Osteocyte (in vitro differentiated cells): ENCODE measurements around the gene POU6F2. TPM values are rescaled to one million over a fixed set of nuclear protein-coding genes. Genes with fewer than 3 reads are reported as not detected.

Experiments used
- DNase-seq: peaks from one replicate; pipeline ENCODE4 v3.0.0; 2021; ENCODE audit warnings: mixed read lengths; ENCODE audit not compliant: unreplicated experiment; ENCODE audit errors: extremely low spot score
- H3K27ac Mint-ChIP-seq: one replicate; pipeline ENCODE4 v1.8.0; 2021; ENCODE audit warnings: mild to moderate bottlenecking, mixed read lengths; ENCODE audit not compliant: unreplicated experiment
- H3K27me3 Mint-ChIP-seq: one replicate; pipeline ENCODE4 v1.8.0; 2021; ENCODE audit warnings: mixed read lengths; ENCODE audit not compliant: unreplicated experiment
- H3K36me3 Mint-ChIP-seq: one replicate; pipeline ENCODE4 v1.8.0; 2021; ENCODE audit warnings: mixed read lengths; ENCODE audit not compliant: unreplicated experiment
- H3K4me1 Mint-ChIP-seq: one replicate; pipeline ENCODE4 v1.8.0; 2021; ENCODE audit warnings: mixed read lengths; ENCODE audit not compliant: unreplicated experiment
- H3K4me3 Mint-ChIP-seq: one replicate; pipeline ENCODE4 v1.8.0; 2021; ENCODE audit warnings: mild to moderate bottlenecking, moderate library complexity, mixed read lengths; ENCODE audit not compliant: unreplicated experiment
- H3K9me3 Mint-ChIP-seq: one replicate; pipeline ENCODE4 v1.8.0; 2021; ENCODE audit warnings: mixed read lengths; ENCODE audit not compliant: unreplicated experiment
- total RNA-seq: library from RNA; stranded (reverse); gene quantifications from 2 replicates; pipeline ENCODE4 v1.2.1, GENCODE V29; 2021
- TF ChIP-seq, protein P1 (sequence below): fragments of 200-600 bp; sonication (generic); IDR thresholded peaks from 2 replicates; pipeline ENCODE4 v1.5.0; 2021; ENCODE audit warnings: antibody characterized with exemption, mild to moderate bottlenecking, moderate library complexity

Gene POU6F2
- total RNA-seq, 1 donor from 2014 or later: 0.78 TPM

DNA sequence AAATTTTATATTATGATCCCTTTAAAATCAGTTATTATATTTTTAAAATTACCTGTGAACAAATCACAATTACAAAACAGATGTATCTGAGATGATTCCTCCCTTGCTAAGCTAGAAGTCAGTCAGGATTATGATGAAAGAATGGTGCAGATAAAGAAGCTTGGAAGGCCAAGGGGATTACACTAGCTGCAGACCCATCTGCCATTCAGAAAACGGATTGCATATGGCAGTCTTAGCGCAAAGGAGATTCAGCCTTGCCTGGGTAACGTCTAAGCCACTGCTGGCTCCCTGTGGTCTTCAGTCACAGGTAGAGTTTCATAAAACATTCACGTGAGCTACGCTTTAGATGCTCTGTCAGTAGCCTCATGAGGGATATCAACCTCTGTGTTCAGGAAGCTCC is 222.2 kb downstream of the POU6F2 start:
- no peak overlapping the region for H3K27ac Mint-ChIP-seq
- H3K36me3 Mint-ChIP-seq: no peaks in the 10 kb centered on the region
- TF ChIP-seq, protein P1, sequence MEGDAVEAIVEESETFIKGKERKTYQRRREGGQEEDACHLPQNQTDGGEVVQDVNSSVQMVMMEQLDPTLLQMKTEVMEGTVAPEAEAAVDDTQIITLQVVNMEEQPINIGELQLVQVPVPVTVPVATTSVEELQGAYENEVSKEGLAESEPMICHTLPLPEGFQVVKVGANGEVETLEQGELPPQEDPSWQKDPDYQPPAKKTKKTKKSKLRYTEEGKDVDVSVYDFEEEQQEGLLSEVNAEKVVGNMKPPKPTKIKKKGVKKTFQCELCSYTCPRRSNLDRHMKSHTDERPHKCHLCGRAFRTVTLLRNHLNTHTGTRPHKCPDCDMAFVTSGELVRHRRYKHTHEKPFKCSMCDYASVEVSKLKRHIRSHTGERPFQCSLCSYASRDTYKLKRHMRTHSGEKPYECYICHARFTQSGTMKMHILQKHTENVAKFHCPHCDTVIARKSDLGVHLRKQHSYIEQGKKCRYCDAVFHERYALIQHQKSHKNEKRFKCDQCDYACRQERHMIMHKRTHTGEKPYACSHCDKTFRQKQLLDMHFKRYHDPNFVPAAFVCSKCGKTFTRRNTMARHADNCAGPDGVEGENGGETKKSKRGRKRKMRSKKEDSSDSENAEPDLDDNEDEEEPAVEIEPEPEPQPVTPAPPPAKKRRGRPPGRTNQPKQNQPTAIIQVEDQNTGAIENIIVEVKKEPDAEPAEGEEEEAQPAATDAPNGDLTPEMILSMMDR: no peak
- H3K27me3 Mint-ChIP-seq: no peaks in the 10 kb centered on the region
- no peak for DNase-seq
- H3K4me1 Mint-ChIP-seq: peaks cover 3% of the 10 kb centered on the region
- H3K9me3 Mint-ChIP-seq: no peaks in the 10 kb centered on the region
- H3K4me3 Mint-ChIP-seq: no peak overlapping the region

DNA sequence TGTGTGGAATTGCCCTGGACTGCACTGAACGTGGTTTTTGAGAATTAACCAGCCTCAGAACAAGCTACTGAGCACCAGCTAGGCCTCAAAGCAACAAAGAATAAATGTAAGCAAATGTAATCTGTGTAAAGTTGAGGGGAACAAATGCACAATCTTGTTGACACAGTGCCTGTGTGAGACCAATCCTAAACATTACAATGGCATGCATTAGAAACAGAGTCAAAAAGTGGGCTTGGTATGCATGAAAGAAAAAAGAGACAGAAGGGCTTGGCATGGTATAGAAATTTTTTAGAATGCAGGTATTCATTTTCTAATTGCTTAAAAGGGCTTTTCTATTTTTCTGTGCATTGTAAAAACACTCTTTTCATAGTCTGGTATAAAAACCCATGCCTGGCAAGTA is 224.3 kb downstream of the POU6F2 start:
- H3K27me3 Mint-ChIP-seq: no peaks in the 10 kb centered on the region
- no peaks in the 10 kb centered on the region for H3K9me3 Mint-ChIP-seq
- no peak for DNase-seq
- H3K27ac Mint-ChIP-seq: no peak overlapping the region
- H3K36me3 Mint-ChIP-seq: no peaks in the 10 kb centered on the region
- TF ChIP-seq, protein P1: no peak
- H3K4me1 Mint-ChIP-seq: peaks cover 3% of the 10 kb centered on the region
- H3K4me3 Mint-ChIP-seq: no peak overlapping the region

DNA sequence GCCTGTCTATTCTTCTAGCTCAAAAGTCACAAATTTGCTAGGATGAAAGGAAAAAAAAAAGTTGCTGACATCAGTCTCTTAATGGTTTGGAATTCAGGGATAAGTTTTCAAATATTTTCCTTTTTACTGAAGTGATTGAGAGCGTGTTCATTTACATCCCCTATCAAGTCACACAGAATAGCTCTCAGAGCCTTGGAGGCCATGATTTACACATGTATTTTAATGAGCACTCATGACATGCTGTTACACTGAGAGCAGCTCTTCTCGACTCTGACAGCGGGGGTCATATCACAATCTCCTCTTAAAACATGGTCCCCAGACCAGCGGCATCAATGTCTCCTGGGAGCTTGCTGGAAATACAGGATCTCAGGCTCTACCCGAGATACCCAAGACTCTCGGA is 232.7 kb downstream of the POU6F2 start:
- no peaks in the 10 kb centered on the region for H3K27me3 Mint-ChIP-seq

DNA sequence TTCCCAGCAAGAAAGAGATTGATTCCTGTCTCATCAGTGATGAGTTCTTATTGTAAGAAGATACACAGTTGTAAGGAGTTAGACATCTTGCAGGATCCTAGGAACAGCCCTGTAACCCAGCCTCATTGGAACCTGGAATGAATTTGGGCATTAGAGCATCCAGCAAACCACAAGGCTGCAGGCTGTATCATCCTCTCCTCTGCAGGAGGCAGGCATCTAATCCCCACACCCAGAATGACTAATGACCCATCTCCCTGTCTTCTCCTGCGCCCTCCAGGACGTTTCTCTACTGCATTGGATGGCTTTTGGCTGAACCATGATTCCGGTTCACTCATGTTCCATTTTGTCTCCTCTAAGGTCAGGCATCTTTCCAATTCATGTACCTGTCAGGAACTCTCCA is 233.9 kb downstream of the POU6F2 start:
- H3K27ac Mint-ChIP-seq: no peak overlapping the region

More for the DNA sequence above, 232.7 kb downstream of the POU6F2 start:
- Mint-ChIP-seq H3K9me3 (no peaks in the 10 kb centered on the region), H3K36me3 (no peaks in the 10 kb centered on the region), H3K4me3 (no peak overlapping the region), H3K27ac (no peak overlapping the region), H3K4me1 (no peaks in the 10 kb centered on the region)
- TF ChIP-seq, protein P1: no peak
- no peak for DNase-seq

DNA sequence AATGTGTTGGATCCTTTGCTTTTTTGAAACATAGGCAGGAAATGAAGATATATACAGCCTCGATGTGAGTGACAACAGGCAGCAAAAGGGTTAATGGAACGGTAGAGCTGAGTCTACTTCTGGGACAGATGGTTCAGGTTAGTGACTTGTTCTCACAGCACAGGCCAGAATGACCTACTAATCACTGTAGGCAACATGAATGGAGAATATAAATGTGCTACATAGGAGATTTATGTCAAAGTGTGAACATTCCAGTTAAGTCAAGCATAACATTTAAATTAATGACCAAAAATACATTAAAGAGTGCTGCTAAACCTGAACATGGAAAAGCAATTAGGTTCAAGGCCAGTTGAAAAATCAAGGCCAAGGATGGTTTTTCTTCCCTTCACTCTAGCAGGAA is 235.2 kb downstream of the POU6F2 start:
- TF ChIP-seq, protein P1: no peak
- H3K9me3 Mint-ChIP-seq: no peaks in the 10 kb centered on the region
- no peaks in the 10 kb centered on the region for H3K27me3 Mint-ChIP-seq
- no peaks in the 10 kb centered on the region for H3K36me3 Mint-ChIP-seq
- H3K4me1 Mint-ChIP-seq: no peaks in the 10 kb centered on the region
- H3K27ac Mint-ChIP-seq: no peak overlapping the region
- no peak overlapping the region for H3K4me3 Mint-ChIP-seq
- no peak for DNase-seq

More for the DNA sequence above, 233.9 kb downstream of the POU6F2 start:
- H3K4me1 Mint-ChIP-seq: no peaks in the 10 kb centered on the region
- TF ChIP-seq, protein P1: no peak
- H3K4me3 Mint-ChIP-seq: no peak overlapping the region
- H3K36me3 Mint-ChIP-seq: no peaks in the 10 kb centered on the region
- no peaks in the 10 kb centered on the region for H3K27me3 Mint-ChIP-seq
- H3K9me3 Mint-ChIP-seq: no peaks in the 10 kb centered on the region
- DNase-seq: no peak
